ENCODE results near the gene TTYH3.

DNA sequence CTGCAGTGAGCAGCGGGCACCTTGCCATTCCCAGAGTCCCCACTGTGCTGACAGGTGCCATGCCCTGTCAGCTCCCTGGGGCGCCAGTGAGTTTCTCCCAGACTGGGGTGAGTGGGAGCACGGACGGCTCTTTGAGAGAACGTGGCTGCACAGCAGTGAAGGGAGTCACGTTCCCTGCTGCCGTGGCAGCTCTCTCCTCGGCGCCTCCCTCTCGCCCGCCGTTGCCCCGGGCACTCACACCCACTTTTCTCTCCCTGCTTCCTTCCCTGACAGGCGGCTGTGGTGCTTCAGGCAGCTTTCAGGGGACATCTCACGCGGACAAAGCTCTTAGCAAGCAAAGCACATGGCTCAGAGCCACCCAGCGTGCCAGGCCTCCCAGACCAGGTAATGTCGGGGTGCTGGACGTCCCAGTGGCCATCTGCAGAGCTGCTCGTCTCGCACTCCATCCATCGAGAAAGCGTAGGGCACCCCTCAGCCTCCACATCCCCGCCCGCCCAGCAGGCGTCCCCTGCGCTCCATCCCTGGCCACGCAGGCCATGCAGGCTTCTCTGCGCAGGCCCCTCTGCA is 27.1 kb upstream of the TTYH3 start:
- TF ChIP-seq POLR2A (IDR thresholded peaks at IDR 0.05; ENCODE audit: low read length) (no peak), GATA1 (IDR thresholded peaks at IDR 0.05; ENCODE audit: low read depth, low read length) (no peak)

Measured in erythroblast (primary cell).